Retina (tissue), 1 donor: ENCODE data around the gene CCDC32.
A peak's percentile ranks its signal among the peaks of the same experiment; 100 is the strongest.

Source experiments
- DNase-seq: peaks from one replicate; pipeline ENCODE4 v3.0.0-alpha.2; 2016

Gene CCDC32

GRCh38 chr15:40565333-40566238, 744 bp upstream of the CCDC32 start:
- no peak for DNase-seq

- DNase-seq, result no peak
These were observed 1.4 kb downstream of the CCDC32 start for GRCh38 chr15:40563426-40563825.

GRCh38 chr15:40562691-40563090, 2.2 kb downstream of the CCDC32 start:
- no peak for DNase-seq

GRCh38 chr15:40558952-40559742, 5.7 kb downstream of the CCDC32 start:
- no peak for DNase-seq

- DNase-seq, result no peak
These were observed 9.0 kb downstream of the CCDC32 start for GRCh38 chr15:40555876-40556275.

- DNase-seq, result no peak
These were observed 10.7 kb downstream of the CCDC32 start for GRCh38 chr15:40554161-40554525.

GRCh38 chr15:40550341-40551037, 14.4 kb downstream of the CCDC32 start:
- DNase-seq, result no peak

- no peak for DNase-seq
These were observed 14.9 kb downstream of the CCDC32 start for GRCh38 chr15:40549894-40550293.

- DNase-seq, result no peak
These were observed 16.2 kb downstream of the CCDC32 start for GRCh38 chr15:40548610-40549009.

GRCh38 chr15:40545457-40545856, 19.4 kb downstream of the CCDC32 start:
- no peak for DNase-seq

- no peak for DNase-seq
These were observed 21.1 kb downstream of the CCDC32 start for GRCh38 chr15:40543631-40544294.

GRCh38 chr15:40543082-40543481, 21.8 kb downstream of the CCDC32 start:
- no peak for DNase-seq

GRCh38 chr15:40538976-40539375, 25.9 kb downstream of the CCDC32 start:
- DNase-seq, result peak; percentile 34

GRCh38 chr15:40536501-40536900, 28.3 kb downstream of the CCDC32 start:
- DNase-seq, result no peak

GRCh38 chr15:40534371-40534770, 30.5 kb downstream of the CCDC32 start:
- no peak for DNase-seq

- no peak for DNase-seq
These were observed 31.0 kb downstream of the CCDC32 start for GRCh38 chr15:40533763-40534364.

- no peak for DNase-seq
These were observed 36.0 kb downstream of the CCDC32 start for GRCh38 chr15:40528801-40529200.

GRCh38 chr15:40525855-40526254, 39.0 kb downstream of the CCDC32 start:
- no peak for DNase-seq

- no peak for DNase-seq
These were observed 41.2 kb downstream of the CCDC32 start for GRCh38 chr15:40523611-40524010.

GRCh38 chr15:40516322-40516721, 48.5 kb downstream of the CCDC32 start:
- DNase-seq, result no peak

GRCh38 chr15:40513609-40514008, 51.2 kb downstream of the CCDC32 start:
- no peak for DNase-seq

- DNase-seq, result no peak
These were observed 52.4 kb downstream of the CCDC32 start for GRCh38 chr15:40512440-40512839.
